HepG2 (cell line): ENCODE data around the gene SLC26A2. TPM values are rescaled to one million over a fixed set of nuclear protein-coding genes. Genes with fewer than 3 reads are reported as not detected.
A peak's percentile ranks its signal among the peaks of the same experiment; 100 is the strongest.

Experiments
- CHD2 ChIP-seq: IDR thresholded peaks from 2 replicates; pipeline ENCODE4 v1.6.1; 2011; ENCODE audit warnings: low read depth, low read length, improper control_type of control experiment
- EED ChIP-seq: sonication (generic); formaldehyde crosslinking; IDR thresholded peaks from 2 replicates; pipeline ENCODE4 v1.5.0; 2020; ENCODE audit warnings: mild to moderate bottlenecking, missing genetic modification reagents
- GTF2F1 ChIP-seq: fragments of 150-350 bp; IDR thresholded peaks from 2 replicates; pipeline ENCODE4 v1.6.1; 2014; ENCODE audit warnings: low read length
- JUND ChIP-seq: sonication (generic); formaldehyde crosslinking; IDR thresholded peaks from 2 replicates; pipeline ENCODE4 v1.8.0; 2022; ENCODE audit warnings: mild to moderate bottlenecking, missing genetic modification reagents
- MTF1 ChIP-seq: sonication (generic); formaldehyde crosslinking; IDR thresholded peaks from 2 replicates; pipeline ENCODE4 v1.5.0; 2020; ENCODE audit warnings: missing genetic modification reagents
- RFXANK ChIP-seq: IDR thresholded peaks from 2 replicates; pipeline ENCODE4 v1.6.1; 2016
- SETDB1 ChIP-seq: sonication (generic); formaldehyde crosslinking; IDR thresholded peaks from 2 replicates; pipeline ENCODE4 v1.5.1; 2020; ENCODE audit warnings: missing genetic modification reagents, mild to moderate bottlenecking, borderline replicate concordance
- SIX1 ChIP-seq: sonication (generic); formaldehyde crosslinking; IDR thresholded peaks from 2 replicates; pipeline ENCODE4 v1.4.0; 2020; ENCODE audit warnings: missing genetic modification reagents, borderline replicate concordance
- SP1 ChIP-seq, 2 experiments: fragments of 450-650 bp in 1 of 2; sonication (generic) in 1 of 2; formaldehyde crosslinking in 1 of 2; IDR thresholded peaks; 2 replicates each; pipeline versions ENCODE4 v1.4.0 to v1.6.1; 2016 to 2020; ENCODE audit warnings: missing genetic modification reagents in 1 of 2
- SRSF9 ChIP-seq: fragments of 200-400 bp; formaldehyde crosslinking; IDR thresholded peaks from 2 replicates; pipeline ENCODE4 v1.6.1; 2018; ENCODE audit warnings: borderline replicate concordance, mild to moderate bottlenecking, low read depth, low read length; ENCODE audit not compliant: insufficient read depth, poor library complexity, severe bottlenecking
- TBL1XR1 ChIP-seq: fragments of 150-350 bp; IDR thresholded peaks from 2 replicates; pipeline ENCODE4 v1.6.1; 2014; ENCODE audit warnings: borderline replicate concordance, low read length; ENCODE audit not compliant: partially characterized antibody
- TP53 ChIP-seq: sonication (generic); formaldehyde crosslinking; conservative IDR thresholded peaks from 2 replicates; pipeline ENCODE4 v1.4.0; 2020; ENCODE audit warnings: missing genetic modification reagents
- U2AF2 ChIP-seq: fragments of 200-400 bp; formaldehyde crosslinking; IDR thresholded peaks from 2 replicates; pipeline ENCODE4 v1.6.1; 2017; ENCODE audit warnings: low read depth, mild to moderate bottlenecking, low read length
- ZBTB7B ChIP-seq: sonication (generic); formaldehyde crosslinking; IDR thresholded peaks from 2 replicates; pipeline ENCODE4 v1.4.0; 2020; ENCODE audit warnings: missing genetic modification reagents
- ZNF136 ChIP-seq: sonication (generic); formaldehyde crosslinking; IDR thresholded peaks from 2 replicates; pipeline ENCODE4 v1.8.1; 2022; ENCODE audit warnings: low read depth, mild to moderate bottlenecking, moderate library complexity, missing genetic modification reagents
- ZNF292 ChIP-seq: sonication (generic); formaldehyde crosslinking; IDR thresholded peaks from 2 replicates; pipeline ENCODE4 v1.8.1; 2022; ENCODE audit warnings: mild to moderate bottlenecking, low read depth, missing genetic modification reagents, borderline replicate concordance
- ZNF383 ChIP-seq: sonication (generic); formaldehyde crosslinking; IDR thresholded peaks from 2 replicates; pipeline ENCODE4 v1.4.0; 2020; ENCODE audit warnings: missing genetic modification reagents, mild to moderate bottlenecking, borderline replicate concordance
- ZNF44 ChIP-seq: sonication (generic); formaldehyde crosslinking; IDR thresholded peaks from 2 replicates; pipeline ENCODE4 v1.5.1; 2020; ENCODE audit warnings: mild to moderate bottlenecking, missing genetic modification reagents
- ZNF567 ChIP-seq: sonication (generic); formaldehyde crosslinking; IDR thresholded peaks from 2 replicates; pipeline ENCODE4 v1.8.1; 2023; ENCODE audit warnings: mild to moderate bottlenecking, missing genetic modification reagents, borderline replicate concordance
- ZNF703 ChIP-seq: sonication (generic); formaldehyde crosslinking; IDR thresholded peaks from 2 replicates; pipeline ENCODE4 v1.5.1; 2020; ENCODE audit warnings: missing genetic modification reagents, mild to moderate bottlenecking, moderate library complexity, borderline replicate concordance
- ZNF746 ChIP-seq: sonication (generic); formaldehyde crosslinking; IDR thresholded peaks from 2 replicates; pipeline ENCODE4 v1.8.0; 2022; ENCODE audit warnings: mild to moderate bottlenecking, missing genetic modification reagents
- polyA plus RNA-seq, 8 experiments: library from polyadenylated mRNA; depleted of rRNA in 3 of 8; stranded (reverse) in 7 of 8; unstranded in 1 of 8; fragments of >200 nt; fragmentation: Illumina TruSeq in 4 of 8; extraction: Trizol in 4 of 8; gene quantifications; 2 replicates each; pipeline versions ENCODE4 v1.2.1 to v1.2.3, GENCODE V29; 2011 to 2016; ENCODE audit warnings: low read depth in 4 of 8, missing spikeins in 1 of 8, mixed read lengths in 1 of 8; ENCODE audit not compliant: insufficient read depth in 1 of 8
- total RNA-seq, 5 experiments: library from RNA; depleted of rRNA; stranded (reverse); fragments of >200 nt; fragmentation: Illumina TruSeq; extraction: Trizol; gene quantifications; 2 replicates each; pipeline ENCODE4 v1.2.3, GENCODE V29; 2016; ENCODE audit warnings: low read depth in 1 of 5
- TF ChIP-seq, protein P1 (sequence below): sonication (generic); formaldehyde crosslinking; IDR thresholded peaks from 2 replicates; pipeline ENCODE4 v1.5.1; 2020; ENCODE audit warnings: mild to moderate bottlenecking, moderate library complexity, missing genetic modification reagents
- TF ChIP-seq, protein P2 (sequence below): sonication (generic); formaldehyde crosslinking; IDR thresholded peaks from 2 replicates; pipeline ENCODE4 v1.8.0; 2022; ENCODE audit warnings: mild to moderate bottlenecking, missing genetic modification reagents
- TF ChIP-seq, protein P3 (sequence below): sonication (generic); formaldehyde crosslinking; IDR thresholded peaks from 2 replicates; pipeline ENCODE4 v1.4.0; 2020; ENCODE audit warnings: mild to moderate bottlenecking, missing genetic modification reagents
- TF ChIP-seq, protein P4 (sequence below): sonication (generic); formaldehyde crosslinking; IDR thresholded peaks from 2 replicates; pipeline ENCODE4 v1.8.0; 2022; ENCODE audit warnings: mild to moderate bottlenecking, missing genetic modification reagents, borderline replicate concordance

The SLC26A2 gene
- total and polyA plus RNA-seq, 2 of the 13 experiments (the other 11 are each of a cell fraction or from before 2014, with no cell fraction given): 2.2 to 7.9 TPM

GRCh38 chr5:149960272-149961185 lies at the start of gene SLC26A2 (continued):
- TF ChIP-seq, protein P1, sequence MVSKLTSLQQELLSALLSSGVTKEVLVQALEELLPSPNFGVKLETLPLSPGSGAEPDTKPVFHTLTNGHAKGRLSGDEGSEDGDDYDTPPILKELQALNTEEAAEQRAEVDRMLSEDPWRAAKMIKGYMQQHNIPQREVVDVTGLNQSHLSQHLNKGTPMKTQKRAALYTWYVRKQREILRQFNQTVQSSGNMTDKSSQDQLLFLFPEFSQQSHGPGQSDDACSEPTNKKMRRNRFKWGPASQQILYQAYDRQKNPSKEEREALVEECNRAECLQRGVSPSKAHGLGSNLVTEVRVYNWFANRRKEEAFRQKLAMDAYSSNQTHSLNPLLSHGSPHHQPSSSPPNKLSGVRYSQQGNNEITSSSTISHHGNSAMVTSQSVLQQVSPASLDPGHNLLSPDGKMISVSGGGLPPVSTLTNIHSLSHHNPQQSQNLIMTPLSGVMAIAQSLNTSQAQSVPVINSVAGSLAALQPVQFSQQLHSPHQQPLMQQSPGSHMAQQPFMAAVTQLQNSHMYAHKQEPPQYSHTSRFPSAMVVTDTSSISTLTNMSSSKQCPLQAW (CRISPR knock-in tag): peak; percentile 15; the same call in 1 of the 2 replicates
- TF ChIP-seq TP53 (CRISPR knock-in tag) (no peak), EED (no peak), RFXANK (CRISPR knock-in tag) (peak; percentile 40; the same call in 1 of the 2 replicates), SP1 (IDR thresholded peaks at IDR 0.05) (no peak), SP1 (CRISPR knock-in tag; IDR thresholded peaks at IDR 0.05) (peak; percentile 30; the same call in 1 of the 2 replicates), ZNF567 (CRISPR knock-in tag) (0 out of 2 replicates have a peak, but pooled peaks have one; percentile 21), TBL1XR1 (no peak), ZNF136 (CRISPR knock-in tag) (peak; percentile 59; the same call in 1 of the 2 replicates), ZNF292 (CRISPR knock-in tag) (peak; percentile 63), SRSF9 (no peak), GTF2F1 (no peak), ZNF746 (CRISPR knock-in tag) (no peak; the same call in 1 of the 2 replicates), SETDB1 (CRISPR knock-in tag) (no peak), U2AF2 (no peak), ZNF703 (CRISPR knock-in tag) (peak; percentile 51; the same call in 1 of the 2 replicates), MTF1 (no peak), ZNF44 (no peak; the same call in 1 of the 2 replicates), ZNF383 (CRISPR knock-in tag) (no peak), ZBTB7B (CRISPR knock-in tag) (peak; percentile 52; the same call in 1 of the 2 replicates), CHD2 (0 out of 2 replicates have a peak, but pooled peaks have one; percentile 51), SIX1 (no peak), JUND (CRISPR knock-in tag) (no peak)
- TF ChIP-seq, protein P2, sequence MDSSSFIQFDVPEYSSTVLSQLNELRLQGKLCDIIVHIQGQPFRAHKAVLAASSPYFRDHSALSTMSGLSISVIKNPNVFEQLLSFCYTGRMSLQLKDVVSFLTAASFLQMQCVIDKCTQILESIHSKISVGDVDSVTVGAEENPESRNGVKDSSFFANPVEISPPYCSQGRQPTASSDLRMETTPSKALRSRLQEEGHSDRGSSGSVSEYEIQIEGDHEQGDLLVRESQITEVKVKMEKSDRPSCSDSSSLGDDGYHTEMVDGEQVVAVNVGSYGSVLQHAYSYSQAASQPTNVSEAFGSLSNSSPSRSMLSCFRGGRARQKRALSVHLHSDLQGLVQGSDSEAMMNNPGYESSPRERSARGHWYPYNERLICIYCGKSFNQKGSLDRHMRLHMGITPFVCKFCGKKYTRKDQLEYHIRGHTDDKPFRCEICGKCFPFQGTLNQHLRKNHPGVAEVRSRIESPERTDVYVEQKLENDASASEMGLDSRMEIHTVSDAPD: no peak
- TF ChIP-seq, protein P3, sequence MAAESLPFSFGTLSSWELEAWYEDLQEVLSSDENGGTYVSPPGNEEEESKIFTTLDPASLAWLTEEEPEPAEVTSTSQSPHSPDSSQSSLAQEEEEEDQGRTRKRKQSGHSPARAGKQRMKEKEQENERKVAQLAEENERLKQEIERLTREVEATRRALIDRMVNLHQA (CRISPR knock-in tag): no peak
- TF ChIP-seq, protein P4, sequence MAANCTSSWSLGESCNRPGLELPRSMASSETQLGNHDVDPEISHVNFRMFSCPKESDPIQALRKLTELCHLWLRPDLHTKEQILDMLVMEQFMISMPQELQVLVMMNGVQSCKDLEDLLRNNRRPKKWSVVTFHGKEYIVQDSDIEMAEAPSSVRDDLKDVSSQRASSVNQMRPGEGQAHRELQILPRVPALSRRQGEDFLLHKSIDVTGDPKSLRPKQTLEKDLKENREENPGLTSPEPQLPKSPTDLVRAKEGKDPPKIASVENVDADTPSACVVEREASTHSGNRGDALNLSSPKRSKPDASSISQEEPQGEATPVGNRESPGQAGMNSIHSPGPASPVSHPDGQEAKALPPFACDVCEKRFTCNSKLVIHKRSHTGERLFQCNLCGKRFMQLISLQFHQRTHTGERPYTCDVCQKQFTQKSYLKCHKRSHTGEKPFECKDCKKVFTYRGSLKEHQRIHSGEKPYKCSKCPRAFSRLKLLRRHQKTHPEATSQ: no peak
